IgD-negative memory B cell (primary cell): ENCODE data around the gene PAN3. TPM values are rescaled to one million over a fixed set of nuclear protein-coding genes. Genes with fewer than 3 reads are reported as not detected.

Source experiments
- H3K27ac Mint-ChIP-seq, 3 donors: one replicate each; pipeline ENCODE4 v1.8.0; 2020 to 2022; ENCODE audit warnings: mild to moderate bottlenecking in 3 of 3, mixed read lengths in 3 of 3, moderate library complexity in 1 of 3
- H3K27me3 Mint-ChIP-seq: one replicate; pipeline ENCODE4 v1.8.0; 2021; ENCODE audit warnings: mixed read lengths
- H3K36me3 Mint-ChIP-seq: one replicate; pipeline ENCODE4 v1.8.0; 2020; ENCODE audit warnings: mild to moderate bottlenecking, mixed read lengths
- H3K4me1 Mint-ChIP-seq, 3 donors: one replicate each; pipeline ENCODE4 v1.8.0; 2020 to 2022; ENCODE audit warnings: mixed read lengths in 3 of 3, mild to moderate bottlenecking in 1 of 3
- H3K4me3 Mint-ChIP-seq, 4 donors: one replicate each; pipeline ENCODE4 v1.8.0; 2020 to 2022; ENCODE audit warnings: mild to moderate bottlenecking in 4 of 4, mixed read lengths in 4 of 4, moderate library complexity in 3 of 4
- H3K9me3 Mint-ChIP-seq, 3 donors: one replicate each; pipeline ENCODE4 v1.8.0; 2020 to 2021; ENCODE audit warnings: mixed read lengths in 3 of 3, mild to moderate bottlenecking in 1 of 3
- polyA plus RNA-seq: library from polyadenylated mRNA; unstranded; fragments of 300-500 nt; fragmentation: Illumina TruSeq; gene quantifications from one replicate; pipeline ENCODE4 v1.2.3, GENCODE V29; 2021

Gene PAN3
- polyA plus RNA-seq, 1 donor from 2014 or later = 7.6 TPM

GRCh38 chr13:28159057-28159456, 20.7 kb downstream of the PAN3 start:
- H3K27ac Mint-ChIP-seq = no peak overlapping the region
- peaks cover 31 to 46% (median 45%) of the 10 kb centered on the region in 3 donors for H3K4me1 Mint-ChIP-seq
- no peaks in the 10 kb centered on the region for H3K27me3 Mint-ChIP-seq
- no peak overlapping the region for H3K4me3 Mint-ChIP-seq
- peaks cover 22% of the 10 kb centered on the region for H3K36me3 Mint-ChIP-seq
- H3K9me3 Mint-ChIP-seq = peaks cover 2 to 15% (median 4%) of the 10 kb centered on the region in 3 donors

- Mint-ChIP-seq H3K4me3 (peak overlapping the region in 2 of 4 donors; percentile 0 to 3), H3K9me3 (peaks cover 0 to 15% (median 5%) of the 10 kb centered on the region in 3 donors), H3K27me3 (no peaks in the 10 kb centered on the region), H3K4me1 (peaks cover 36 to 62% (median 59%) of the 10 kb centered on the region in 3 donors), H3K36me3 (peaks cover 13% of the 10 kb centered on the region), H3K27ac (peak overlapping the region in 2 of 3 donors; percentile 33 to 74)
These were observed 23.0 kb downstream of the PAN3 start for GRCh38 chr13:28161370-28161769.

- Mint-ChIP-seq H3K4me1 (peaks cover 33 to 55% (median 54%) of the 10 kb centered on the region in 3 donors), H3K36me3 (peaks cover 3% of the 10 kb centered on the region), H3K27ac (peak overlapping the region in 1 of 3 donors; percentile 70), H3K4me3 (peak overlapping the region in 1 of 4 donors; percentile 12), H3K9me3 (peaks cover 0 to 1% (median 0%) of the 10 kb centered on the region in 3 donors), H3K27me3 (no peaks in the 10 kb centered on the region)
These were observed 25.2 kb downstream of the PAN3 start for GRCh38 chr13:28163587-28163986.

- Mint-ChIP-seq H3K4me1 (peaks cover 28 to 45% (median 45%) of the 10 kb centered on the region in 3 donors), H3K27me3 (no peaks in the 10 kb centered on the region), H3K4me3 (peak overlapping the region in 1 of 4 donors; percentile 32), H3K9me3 (peaks cover 0 to 1% (median 0%) of the 10 kb centered on the region in 3 donors), H3K27ac (peak overlapping the region in 1 of 3 donors; percentile 18), H3K36me3 (no peaks in the 10 kb centered on the region)
These were observed 27.9 kb downstream of the PAN3 start for GRCh38 chr13:28166257-28166656.

- Mint-ChIP-seq H3K4me3 (no peak overlapping the region), H3K9me3 (no peaks in the 10 kb centered on the region), H3K4me1 (peaks cover 23 to 38% (median 33%) of the 10 kb centered on the region in 3 donors), H3K36me3 (no peaks in the 10 kb centered on the region), H3K27ac (peak overlapping the region in 1 of 3 donors; percentile 18), H3K27me3 (no peaks in the 10 kb centered on the region)
These were observed 32.9 kb downstream of the PAN3 start for GRCh38 chr13:28171266-28171665.

GRCh38 chr13:28172947-28173346, 34.6 kb downstream of the PAN3 start:
- H3K27ac Mint-ChIP-seq = no peak overlapping the region
- H3K36me3 Mint-ChIP-seq = no peaks in the 10 kb centered on the region
- no peaks in the 10 kb centered on the region for H3K27me3 Mint-ChIP-seq
- peak overlapping the region in 1 of 4 donors; percentile 53 for H3K4me3 Mint-ChIP-seq
- H3K4me1 Mint-ChIP-seq = peaks cover 20 to 34% (median 27%) of the 10 kb centered on the region in 3 donors
- no peaks in the 10 kb centered on the region for H3K9me3 Mint-ChIP-seq

- no peaks in the 10 kb centered on the region for H3K27me3 Mint-ChIP-seq
- H3K36me3 Mint-ChIP-seq = no peaks in the 10 kb centered on the region
- H3K4me1 Mint-ChIP-seq = peaks cover 20 to 31% (median 24%) of the 10 kb centered on the region in 3 donors
- no peak overlapping the region for H3K27ac Mint-ChIP-seq
- H3K4me3 Mint-ChIP-seq = no peak overlapping the region
- H3K9me3 Mint-ChIP-seq = no peaks in the 10 kb centered on the region
These were observed 35.4 kb downstream of the PAN3 start for GRCh38 chr13:28173793-28174192.

GRCh38 chr13:28177327-28177726, 39.0 kb downstream of the PAN3 start:
- Mint-ChIP-seq H3K27ac (no peak overlapping the region), H3K36me3 (peaks cover 1% of the 10 kb centered on the region), H3K4me3 (no peak overlapping the region), H3K9me3 (no peaks in the 10 kb centered on the region), H3K4me1 (peaks cover 20 to 29% (median 21%) of the 10 kb centered on the region in 3 donors), H3K27me3 (no peaks in the 10 kb centered on the region)

GRCh38 chr13:28177877-28178276, 39.5 kb downstream of the PAN3 start:
- no peaks in the 10 kb centered on the region for H3K9me3 Mint-ChIP-seq
- peaks cover 2% of the 10 kb centered on the region for H3K36me3 Mint-ChIP-seq
- no peaks in the 10 kb centered on the region for H3K27me3 Mint-ChIP-seq
- no peak overlapping the region for H3K4me3 Mint-ChIP-seq
- peaks cover 17 to 29% (median 20%) of the 10 kb centered on the region in 3 donors for H3K4me1 Mint-ChIP-seq
- no peak overlapping the region for H3K27ac Mint-ChIP-seq

- Mint-ChIP-seq H3K4me3 (no peak overlapping the region), H3K36me3 (peaks cover 3% of the 10 kb centered on the region), H3K9me3 (no peaks in the 10 kb centered on the region), H3K27ac (no peak overlapping the region), H3K4me1 (peaks cover 17 to 29% (median 21%) of the 10 kb centered on the region in 3 donors), H3K27me3 (no peaks in the 10 kb centered on the region)
These were observed 41.6 kb downstream of the PAN3 start for GRCh38 chr13:28179974-28180373.

GRCh38 chr13:28181413-28181812, 43.1 kb downstream of the PAN3 start:
- Mint-ChIP-seq H3K36me3 (peaks cover 4% of the 10 kb centered on the region), H3K9me3 (no peaks in the 10 kb centered on the region), H3K27me3 (no peaks in the 10 kb centered on the region), H3K4me3 (peak overlapping the region in 1 of 4 donors; percentile 27), H3K27ac (peak overlapping the region in 1 of 3 donors; percentile 15), H3K4me1 (peaks cover 17 to 31% (median 23%) of the 10 kb centered on the region in 3 donors)

GRCh38 chr13:28185256-28185655, 46.9 kb downstream of the PAN3 start:
- H3K27ac Mint-ChIP-seq = no peak overlapping the region
- peaks cover 6% of the 10 kb centered on the region for H3K36me3 Mint-ChIP-seq
- H3K9me3 Mint-ChIP-seq = no peaks in the 10 kb centered on the region
- H3K27me3 Mint-ChIP-seq = no peaks in the 10 kb centered on the region
- peaks cover 19 to 31% (median 21%) of the 10 kb centered on the region in 3 donors for H3K4me1 Mint-ChIP-seq
- no peak overlapping the region for H3K4me3 Mint-ChIP-seq

- Mint-ChIP-seq H3K4me1 (peaks cover 3 to 7% (median 3%) of the 10 kb centered on the region in 3 donors), H3K4me3 (no peak overlapping the region), H3K9me3 (no peaks in the 10 kb centered on the region), H3K36me3 (peaks cover 9% of the 10 kb centered on the region), H3K27me3 (no peaks in the 10 kb centered on the region), H3K27ac (no peak overlapping the region)
These were observed 60.7 kb downstream of the PAN3 start for GRCh38 chr13:28199089-28199488.

- Mint-ChIP-seq H3K27ac (peak overlapping the region in 1 of 3 donors; percentile 31), H3K4me1 (peaks cover 17 to 26% (median 23%) of the 10 kb centered on the region in 3 donors), H3K4me3 (peak overlapping the region in 1 of 4 donors; percentile 75), H3K27me3 (no peaks in the 10 kb centered on the region), H3K9me3 (no peaks in the 10 kb centered on the region), H3K36me3 (peaks cover 17% of the 10 kb centered on the region)
These were observed 65.7 kb downstream of the PAN3 start for GRCh38 chr13:28204043-28204442.

GRCh38 chr13:28204690-28205443, 66.5 kb downstream of the PAN3 start:
- Mint-ChIP-seq H3K4me1 (peaks cover 19 to 26% (median 23%) of the 10 kb centered on the region in 3 donors), H3K9me3 (no peaks in the 10 kb centered on the region), H3K27me3 (no peaks in the 10 kb centered on the region), H3K27ac (peak overlapping the region in 2 of 3 donors; percentile 18 to 39), H3K36me3 (peaks cover 17% of the 10 kb centered on the region), H3K4me3 (peak overlapping the region in 2 of 4 donors; percentile 2 to 17)
